UCSD-AML1 (cell line): Measurements from ENCODE around the gene TMC7.
"Not testable (repeated sequence)": the region's sequence is repeated elsewhere in the genome, so short reads cannot be mapped to it uniquely, and the experiment has no call there.

Experiments used
- DNase-seq: peaks from one replicate; lab custom pipeline; 2025; ENCODE audit not compliant: unreplicated experiment; lab: John Stamatoyannopoulos, UW

The TMC7 gene

DNA sequence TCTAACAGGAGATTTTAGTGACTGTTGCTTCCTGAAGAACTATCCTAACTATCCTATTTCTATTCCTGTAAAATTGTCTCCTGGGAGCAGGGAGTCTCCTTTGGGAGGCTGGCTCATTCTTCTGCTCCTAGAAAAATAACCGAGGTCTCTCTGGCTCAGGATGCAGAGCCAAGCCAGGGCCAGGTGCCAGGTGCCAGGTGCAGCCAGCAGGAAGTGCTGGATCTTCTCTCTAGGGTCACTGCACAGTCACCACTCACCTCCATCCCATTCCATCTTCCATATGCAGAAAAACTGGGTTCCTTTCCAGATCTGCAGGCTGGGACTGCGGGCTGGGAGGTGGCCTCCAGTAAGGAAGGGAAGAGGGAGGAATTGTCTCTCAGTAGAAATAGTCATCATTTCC is 3.8 kb upstream of the TMC7 start:
- DNase-seq: no peak

DNA sequence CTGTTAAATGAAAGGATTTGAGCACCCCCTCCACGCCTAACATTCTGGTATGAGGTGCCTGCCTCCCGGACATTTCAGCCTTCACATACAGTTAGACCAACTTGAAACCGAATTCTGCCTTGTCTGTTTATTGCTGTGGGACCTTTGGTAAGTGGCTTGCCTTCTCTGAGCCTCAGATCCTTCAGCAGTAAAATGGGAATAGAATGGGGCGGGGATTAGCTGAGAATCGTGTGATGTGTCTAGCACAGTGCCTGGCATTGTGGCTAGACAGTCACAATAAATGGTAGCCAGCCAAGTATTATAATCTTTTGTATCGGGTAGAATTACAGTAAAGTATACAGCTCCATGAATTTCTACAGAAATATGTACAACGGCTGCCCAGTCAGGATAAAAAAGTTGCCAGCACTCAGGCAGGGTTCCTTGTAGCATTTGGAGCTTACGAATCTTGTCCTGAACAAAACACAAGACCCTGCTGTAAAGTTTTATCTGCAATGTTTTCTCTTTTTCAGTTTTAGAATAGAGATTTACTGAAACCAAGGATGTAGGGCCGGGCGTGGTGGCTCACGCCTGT is 786 bp downstream of the TMC7 start:
- DNase-seq: no peak

GRCh38 chr16:18985256-18985655 is 1.5 kb downstream of the TMC7 start:
- not testable (repeated sequence) for DNase-seq

- DNase-seq: not testable (repeated sequence)
These were observed 8.0 kb downstream of the TMC7 start for GRCh38 chr16:18991731-18992130.

DNA sequence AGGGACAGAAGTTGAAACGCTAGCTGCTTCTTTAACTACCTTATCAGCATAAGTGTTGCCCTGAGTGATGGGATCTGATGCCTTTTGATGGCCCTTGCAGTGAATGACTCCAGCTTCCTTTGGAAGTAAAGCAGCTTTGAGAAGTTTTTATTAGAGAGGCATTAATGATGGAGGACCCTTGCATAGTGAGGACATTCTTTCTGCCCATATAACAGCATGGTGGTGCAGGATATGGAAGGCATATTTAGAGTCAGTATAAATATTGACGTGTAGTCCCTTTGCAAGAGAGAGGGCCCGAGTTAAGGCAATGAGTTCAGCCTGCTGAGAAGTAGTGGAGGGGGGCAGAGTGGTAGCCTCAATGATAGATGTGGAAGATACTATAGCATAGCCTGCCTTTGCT is 9.8 kb downstream of the TMC7 start:
- not testable (repeated sequence) for DNase-seq

- not testable (repeated sequence) for DNase-seq
These were observed 10.4 kb downstream of the TMC7 start for GRCh38 chr16:18994181-18994580.

DNA sequence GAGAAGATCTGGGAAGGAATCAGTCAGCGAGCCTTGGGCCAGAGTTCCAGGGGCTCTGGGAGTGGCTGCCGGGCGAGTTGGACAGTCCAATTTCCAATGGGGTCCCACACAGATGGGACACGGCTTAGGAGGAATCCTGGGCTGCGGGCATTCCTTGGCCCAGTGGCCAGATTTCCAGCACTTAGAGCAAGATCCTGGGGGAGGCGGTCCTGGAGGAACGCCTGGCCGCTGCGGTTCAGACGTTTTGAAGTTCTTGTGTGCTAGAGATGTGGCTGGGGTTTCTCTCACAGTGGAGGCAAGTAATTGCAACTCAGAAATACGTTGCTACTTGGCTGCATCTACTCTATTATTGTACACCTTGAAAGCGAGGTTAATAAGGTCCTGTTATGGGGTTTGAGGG is 11.7 kb downstream of the TMC7 start:
- DNase-seq: not testable (repeated sequence)

GRCh38 chr16:18996536-18996935 is 12.8 kb downstream of the TMC7 start:
- DNase-seq: not testable (repeated sequence)

DNA sequence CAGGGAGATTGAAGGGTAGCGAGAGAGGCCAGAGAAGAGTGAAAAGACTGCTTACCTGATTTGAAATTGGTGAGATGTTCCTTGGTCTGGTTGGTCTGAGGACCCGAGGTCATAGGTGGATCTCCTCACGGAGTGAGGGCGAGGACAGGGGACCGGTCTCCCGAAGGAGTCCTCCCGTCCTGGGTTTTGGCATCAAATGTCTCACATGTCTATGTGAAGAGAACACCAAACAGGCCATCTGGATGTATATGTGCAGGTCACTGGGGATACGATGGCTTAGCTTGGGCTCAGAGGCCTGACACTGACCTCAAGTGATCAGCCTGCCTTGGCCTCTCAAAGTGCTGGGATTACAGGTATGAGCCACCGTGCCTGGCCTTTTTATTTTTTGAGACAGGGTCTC is 13.3 kb downstream of the TMC7 start:
- not testable (repeated sequence) for DNase-seq

DNA sequence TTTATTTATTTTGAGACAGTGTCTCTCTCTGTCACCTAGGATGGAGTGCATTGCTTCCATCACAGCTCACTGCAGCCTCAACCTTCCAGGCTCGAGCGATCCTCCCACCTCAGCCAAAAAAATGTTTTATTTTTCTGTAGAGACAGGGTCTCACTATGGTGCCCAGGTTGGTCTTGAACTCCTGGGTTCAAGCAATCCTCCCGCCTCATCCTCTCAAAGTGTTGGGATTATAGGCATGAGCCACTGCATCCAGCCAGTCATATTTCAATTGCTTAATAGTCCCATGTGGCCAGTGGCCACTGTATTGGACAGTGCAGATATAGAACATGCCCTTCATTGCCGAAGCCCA is 15.3 kb downstream of the TMC7 start:
- no peak for DNase-seq

- no peak for DNase-seq
These were observed 18.1 kb downstream of the TMC7 start for GRCh38 chr16:19001788-19002187.

DNA sequence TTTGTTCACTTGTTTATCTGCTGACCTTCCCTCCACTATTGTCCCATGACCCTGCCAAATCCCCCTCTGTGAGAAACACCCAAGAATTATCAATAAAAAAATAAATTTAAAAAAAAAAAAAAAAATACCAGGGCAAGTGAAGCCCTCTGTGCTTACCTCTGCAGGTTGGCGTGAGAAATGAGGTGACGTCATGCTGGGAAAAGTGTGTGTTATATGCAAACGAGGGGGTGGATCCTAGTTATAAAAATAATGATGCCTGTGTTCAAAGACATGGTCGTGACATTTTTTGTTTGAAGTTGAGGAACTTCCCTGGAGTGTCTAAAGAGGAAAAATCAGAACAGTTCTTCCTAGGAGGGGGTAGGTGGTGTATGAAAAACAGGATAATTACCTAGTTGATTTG is 20.2 kb downstream of the TMC7 start:
- no peak for DNase-seq

GRCh38 chr16:19005561-19006445 is 22.1 kb downstream of the TMC7 start:
- no peak for DNase-seq

- DNase-seq: no peak
These were observed 22.9 kb downstream of the TMC7 start for GRCh38 chr16:19006446-19007315.

GRCh38 chr16:19008245-19009169 is 24.8 kb downstream of the TMC7 start:
- DNase-seq: no peak

DNA sequence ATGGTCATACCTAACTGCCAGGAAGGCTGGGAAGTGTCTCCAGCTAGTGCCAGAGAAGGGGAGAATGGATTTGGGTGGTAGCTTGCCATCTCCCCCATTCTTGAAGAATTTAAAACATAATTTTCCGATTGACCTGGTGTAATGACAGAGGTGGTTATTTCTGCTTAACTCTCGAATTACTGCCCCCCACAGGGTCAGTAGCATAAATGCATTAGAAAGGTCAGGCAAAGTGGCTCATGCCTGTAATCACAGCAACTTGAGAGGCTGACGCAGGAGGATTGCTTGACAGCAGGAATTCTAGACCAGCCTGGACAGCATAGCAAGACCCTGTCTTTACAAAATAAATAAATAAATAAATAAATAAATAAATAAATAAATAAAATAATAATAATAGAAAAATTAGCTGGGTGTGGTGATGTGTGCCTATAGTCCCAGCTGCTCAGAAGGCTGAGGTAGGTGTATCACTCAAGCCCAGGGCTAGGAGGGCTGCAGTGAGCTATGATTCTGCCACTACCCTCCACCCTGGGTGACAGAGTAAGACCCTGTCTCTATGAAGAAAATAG is 27.5 kb downstream of the TMC7 start:
- no peak for DNase-seq

GRCh38 chr16:19014461-19014860 is 30.7 kb downstream of the TMC7 start:
- peak; percentile 66 for DNase-seq

DNA sequence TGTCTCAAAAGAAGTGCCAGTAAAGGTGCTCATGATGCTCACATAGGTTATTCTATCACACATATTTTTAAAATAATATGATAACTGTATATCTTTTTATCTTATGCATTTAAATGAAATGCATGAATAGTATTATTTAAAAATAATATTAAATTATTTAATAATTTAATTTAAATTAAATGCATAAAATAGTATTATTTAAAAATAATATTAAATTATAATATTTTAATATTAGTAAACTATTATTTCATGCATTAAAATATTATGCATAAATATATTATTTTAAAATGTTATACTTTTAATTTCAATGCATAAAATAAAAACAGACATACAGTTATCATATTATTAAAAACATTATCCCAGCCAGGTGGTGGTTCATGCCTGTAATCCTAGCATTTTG is 33.4 kb downstream of the TMC7 start:
- DNase-seq: no peak

- DNase-seq: no peak
These were observed 37.0 kb downstream of the TMC7 start for GRCh38 chr16:19020689-19021088.

DNA sequence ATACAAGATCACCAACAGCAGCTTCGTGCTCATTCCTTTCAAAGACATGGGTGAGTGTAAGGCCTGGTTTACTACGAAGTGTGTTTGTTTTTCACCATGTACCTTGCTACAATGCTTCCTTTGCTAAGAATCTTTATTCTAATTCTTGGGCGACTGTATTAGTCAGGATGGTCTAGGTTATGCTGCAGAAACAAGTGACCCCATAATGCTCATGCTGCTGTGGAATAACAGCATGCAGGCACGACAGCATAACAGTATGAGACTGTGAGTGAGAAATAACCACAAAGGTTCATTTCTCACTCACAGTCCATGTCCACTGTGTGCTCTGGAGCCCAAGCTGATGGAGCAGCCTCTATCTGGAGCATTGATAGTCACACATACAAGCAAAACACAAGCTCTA is 38.0 kb downstream of the TMC7 start:
- no peak for DNase-seq
